Measurements from ENCODE around the gene RAET1G.

DNA sequence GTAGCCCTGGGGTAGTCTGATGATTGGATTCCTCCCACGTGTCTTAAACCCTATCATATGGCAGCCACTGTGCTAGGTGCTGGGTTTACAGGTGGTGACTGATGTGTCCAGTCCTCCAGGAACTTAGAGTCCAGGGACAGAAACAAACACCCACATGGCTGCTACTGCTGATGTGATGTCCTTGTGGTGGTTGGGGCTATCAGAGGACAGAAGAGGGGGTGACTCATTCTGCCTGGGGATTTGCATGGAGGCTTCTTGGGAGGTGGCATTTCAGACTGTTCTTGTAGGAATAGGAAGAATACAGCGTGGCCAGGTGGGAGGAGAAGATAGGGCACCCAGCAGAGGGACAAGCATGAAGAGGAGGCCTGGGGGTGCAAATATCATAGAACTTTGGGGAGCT is 9.8 kb downstream of the RAET1G start:
- TF ChIP-seq, protein P1, sequence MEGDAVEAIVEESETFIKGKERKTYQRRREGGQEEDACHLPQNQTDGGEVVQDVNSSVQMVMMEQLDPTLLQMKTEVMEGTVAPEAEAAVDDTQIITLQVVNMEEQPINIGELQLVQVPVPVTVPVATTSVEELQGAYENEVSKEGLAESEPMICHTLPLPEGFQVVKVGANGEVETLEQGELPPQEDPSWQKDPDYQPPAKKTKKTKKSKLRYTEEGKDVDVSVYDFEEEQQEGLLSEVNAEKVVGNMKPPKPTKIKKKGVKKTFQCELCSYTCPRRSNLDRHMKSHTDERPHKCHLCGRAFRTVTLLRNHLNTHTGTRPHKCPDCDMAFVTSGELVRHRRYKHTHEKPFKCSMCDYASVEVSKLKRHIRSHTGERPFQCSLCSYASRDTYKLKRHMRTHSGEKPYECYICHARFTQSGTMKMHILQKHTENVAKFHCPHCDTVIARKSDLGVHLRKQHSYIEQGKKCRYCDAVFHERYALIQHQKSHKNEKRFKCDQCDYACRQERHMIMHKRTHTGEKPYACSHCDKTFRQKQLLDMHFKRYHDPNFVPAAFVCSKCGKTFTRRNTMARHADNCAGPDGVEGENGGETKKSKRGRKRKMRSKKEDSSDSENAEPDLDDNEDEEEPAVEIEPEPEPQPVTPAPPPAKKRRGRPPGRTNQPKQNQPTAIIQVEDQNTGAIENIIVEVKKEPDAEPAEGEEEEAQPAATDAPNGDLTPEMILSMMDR (IDR thresholded peaks at IDR 0.05) = no peak
- TF ChIP-seq POLR2A (IDR thresholded peaks at IDR 0.05) (no peak), POLR2AphosphoS5 (IDR thresholded peaks at IDR 0.05; ENCODE audit: insufficient read depth in 1 of 2, low read depth in 1 of 2) (no peak)
